Nephron (organoid): Measurements from ENCODE around the gene SLC25A53.
"Not testable (repeated sequence)": the region's sequence is repeated elsewhere in the genome, so short reads cannot be mapped to it uniquely, and the experiment has no call there.

Experiments
- H3K27ac Mint-ChIP-seq, 3 experiments: 2 replicates each; pipeline ENCODE4 v1.8.0; 2020; ENCODE audit warnings: mixed read lengths in 3 of 3, mild to moderate bottlenecking in 2 of 3, moderate library complexity in 1 of 3
- H3K27me3 Mint-ChIP-seq: 2 replicates; pipeline ENCODE4 v1.8.0; 2021; ENCODE audit warnings: low read depth, mild to moderate bottlenecking, moderate library complexity, mixed read lengths
- H3K36me3 Mint-ChIP-seq: 2 replicates; pipeline ENCODE4 v1.8.0; 2020; ENCODE audit warnings: low read depth, mixed read lengths
- H3K4me1 Mint-ChIP-seq: 2 replicates; pipeline ENCODE4 v1.8.0; 2020; ENCODE audit warnings: mixed read lengths
- H3K4me3 Mint-ChIP-seq, 3 experiments: 2 replicates each; pipeline ENCODE4 v1.8.0; 2020; ENCODE audit warnings: mild to moderate bottlenecking in 3 of 3, mixed read lengths in 3 of 3, moderate library complexity in 2 of 3
- H3K9me3 Mint-ChIP-seq: 2 replicates; pipeline ENCODE4 v1.8.0; 2020; ENCODE audit warnings: mixed read lengths
- CTCF ChIP-seq, 3 experiments: fragments of 200-600 bp; sonication (generic); IDR thresholded peaks; one replicate each; pipeline ENCODE4 v1.5.0; 2021; ENCODE audit warnings: antibody characterized with exemption in 3 of 3; ENCODE audit not compliant: unreplicated experiment in 3 of 3

Gene SLC25A53

DNA sequence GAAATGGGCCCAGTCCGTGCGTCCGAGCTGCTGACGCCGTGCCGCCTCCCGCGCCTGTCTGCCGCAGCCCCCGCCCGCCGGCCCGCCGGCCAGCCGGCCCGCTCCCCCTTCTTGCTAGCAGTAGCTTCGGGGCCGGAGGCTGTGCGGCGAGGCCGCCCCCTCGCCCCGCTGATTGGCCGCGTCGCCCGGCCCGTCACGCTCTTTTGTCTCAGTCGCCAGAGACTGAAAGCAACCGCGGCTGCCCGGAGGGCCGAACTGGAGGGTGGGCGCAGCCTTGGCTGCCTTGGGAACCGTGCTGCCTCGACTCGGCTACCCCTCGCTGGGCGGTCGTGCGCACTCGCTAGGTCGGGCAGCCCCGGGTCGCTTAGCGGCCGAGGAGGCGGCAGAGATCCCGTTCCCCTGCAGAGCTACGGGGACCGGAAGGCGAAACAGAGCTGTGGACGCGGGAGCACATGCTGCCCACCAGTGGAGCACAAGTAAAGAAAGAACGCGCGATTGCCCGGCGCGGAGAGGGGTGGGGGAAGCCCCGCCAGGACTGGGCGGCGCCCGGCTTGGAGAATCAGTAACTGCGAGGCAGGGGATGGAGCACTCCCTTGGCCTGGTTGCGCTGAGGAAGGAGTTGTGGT is 44.4 kb downstream of the SLC25A53 start, which contains the start of gene ZCCHC18:
Gene ZCCHC18, plus strand, starts transcription at position 198 of the 626 bp plus-strand sequence. CDS start 1,589 bp downstream, outside the sequence.
- Mint-ChIP-seq H3K4me3 (peak within 1 kb of the TSS; percentile 91 to 96 (median 94)), H3K36me3 (no peaks in the 10 kb centered on the region), H3K27ac (peak within 1 kb of the TSS; percentile 84 to 96 (median 95)), H3K4me1 (peaks cover 12% of the 10 kb centered on the region), H3K27me3 (no peaks in the 10 kb centered on the region), H3K9me3 (no peaks in the 10 kb centered on the region)
- TF ChIP-seq CTCF (IDR thresholded peaks at IDR 0.05; ENCODE audit: unreplicated experiment in 3 of 3): no peak

- H3K27me3 Mint-ChIP-seq, H3K36me3 Mint-ChIP-seq, H3K9me3 Mint-ChIP-seq, H3K27ac Mint-ChIP-seq: not testable (repeated sequence)
- H3K4me1 Mint-ChIP-seq: peaks cover 12% of the 10 kb centered on the region
- H3K4me3 Mint-ChIP-seq: peak overlapping the region in 2 of 3 experiments; percentile 8 to 31
Observed at GRCh38 chrX:104110491-104111240, 46.1 kb downstream of the SLC25A53 start.

DNA sequence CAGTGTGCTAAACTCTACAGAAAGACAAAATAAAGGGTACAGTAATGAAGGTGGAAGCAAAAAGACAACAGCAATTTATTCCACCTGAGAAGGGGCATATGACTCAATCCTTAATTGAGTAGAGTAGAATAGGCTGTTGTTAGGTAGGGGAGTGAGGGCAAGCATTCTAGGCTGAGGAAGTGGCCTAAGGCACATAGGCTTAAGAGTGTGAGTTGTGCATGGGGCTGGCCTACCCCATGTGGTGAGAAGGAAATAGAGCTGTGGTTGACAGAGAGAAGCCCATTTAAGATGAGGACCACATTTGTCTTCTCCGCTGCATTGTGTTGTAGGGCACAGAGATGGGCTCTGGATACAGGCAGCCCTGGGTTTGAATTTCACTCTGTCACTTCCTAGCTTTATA is 47.9 kb downstream of the SLC25A53 start:
- Mint-ChIP-seq H3K27me3 (no peaks in the 10 kb centered on the region), H3K4me1 (peaks cover 12% of the 10 kb centered on the region), H3K4me3 (no peak overlapping the region), H3K36me3 (no peaks in the 10 kb centered on the region), H3K9me3 (no peaks in the 10 kb centered on the region), H3K27ac (no peak overlapping the region)
- no peak for TF ChIP-seq CTCF (IDR thresholded peaks at IDR 0.05; ENCODE audit: unreplicated experiment in 3 of 3)

GRCh38 chrX:104105330-104106262 is 51.2 kb downstream of the SLC25A53 start:
- Mint-ChIP-seq H3K27ac (no peak overlapping the region), H3K9me3 (no peaks in the 10 kb centered on the region), H3K27me3 (no peaks in the 10 kb centered on the region), H3K36me3 (no peaks in the 10 kb centered on the region), H3K4me1 (no peaks in the 10 kb centered on the region), H3K4me3 (no peak overlapping the region)
- no peak for TF ChIP-seq CTCF (IDR thresholded peaks at IDR 0.05; ENCODE audit: unreplicated experiment in 3 of 3)

DNA sequence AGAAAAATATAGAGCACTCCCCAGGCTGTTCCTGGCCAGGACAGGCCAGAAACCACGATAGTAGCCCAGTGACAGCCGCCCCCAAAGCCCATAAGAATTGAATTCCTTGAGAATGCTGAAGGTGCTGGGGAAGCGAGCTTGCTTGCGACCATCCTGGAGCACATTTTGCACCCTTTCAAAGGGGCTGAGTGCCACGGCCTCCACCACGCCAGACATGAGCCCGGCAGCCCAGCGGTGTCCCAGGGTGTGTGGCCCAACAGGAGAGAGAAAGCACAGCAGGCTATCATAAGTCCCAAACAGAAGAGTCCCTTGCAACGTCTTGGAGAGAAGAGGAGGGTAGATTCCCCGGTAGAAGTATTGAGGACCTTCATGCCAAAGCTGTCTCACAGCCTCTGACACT is 52.1 kb downstream of the SLC25A53 start:
- no peaks in the 10 kb centered on the region for H3K9me3 Mint-ChIP-seq
- TF ChIP-seq CTCF (IDR thresholded peaks at IDR 0.05; ENCODE audit: unreplicated experiment in 3 of 3): no peak
- H3K4me3 Mint-ChIP-seq: no peak overlapping the region
- H3K27ac Mint-ChIP-seq: no peak overlapping the region
- no peaks in the 10 kb centered on the region for H3K4me1 Mint-ChIP-seq
- no peaks in the 10 kb centered on the region for H3K36me3 Mint-ChIP-seq
- H3K27me3 Mint-ChIP-seq: peaks cover 1% of the 10 kb centered on the region

GRCh38 chrX:104098919-104099318 is 57.9 kb downstream of the SLC25A53 start:
- Mint-ChIP-seq H3K27ac (no peak overlapping the region), H3K36me3 (no peaks in the 10 kb centered on the region), H3K4me3 (no peak overlapping the region), H3K9me3 (no peaks in the 10 kb centered on the region), H3K27me3 (peaks cover 4% of the 10 kb centered on the region), H3K4me1 (no peaks in the 10 kb centered on the region)
- no peak for TF ChIP-seq CTCF (IDR thresholded peaks at IDR 0.05; ENCODE audit: unreplicated experiment in 3 of 3)
